OCI-LY1 (cell line): ENCODE measurements around the gene IGSF22.
"Not testable (repeated sequence)": the region's sequence is repeated elsewhere in the genome, so short reads cannot be mapped to it uniquely, and the experiment has no call there.

ENCODE experiments used
- H2AFZ ChIP-seq: fragments of 200-600 bp; sonication (generic), shearing (Covaris generic); 2 replicates; pipeline ENCODE4 v1.6.0; 2014; ENCODE audit warnings: antibody characterized with exemption, mild to moderate bottlenecking, low read length
- H3F3A ChIP-seq: fragments of 200-600 bp; sonication (generic), shearing (Covaris generic); 2 replicates; pipeline ENCODE4 v1.6.0; 2014; ENCODE audit warnings: mild to moderate bottlenecking, antibody characterized with exemption, low read length, moderate library complexity; ENCODE audit not compliant: insufficient read depth
- H3K27ac ChIP-seq: fragments of 200-600 bp; sonication (generic); 2 replicates; pipeline ENCODE4 v1.5.1; 2014; ENCODE audit warnings: low read length, mixed run types, mild to moderate bottlenecking, low read depth; ENCODE audit not compliant: poor library complexity, severe bottlenecking
- H3K27me3 ChIP-seq: fragments of 200-600 bp; sonication (generic); 2 replicates; pipeline ENCODE4 v1.6.0; 2014; ENCODE audit warnings: antibody characterized with exemption, mild to moderate bottlenecking, low read length, moderate library complexity; ENCODE audit not compliant: insufficient read depth
- H3K36me3 ChIP-seq: fragments of 200-600 bp; sonication (generic); 2 replicates; pipeline ENCODE4 v1.6.1; 2014; ENCODE audit warnings: mild to moderate bottlenecking, antibody characterized with exemption, low read length, moderate library complexity, mixed read lengths; ENCODE audit not compliant: insufficient read depth
- H3K4me1 ChIP-seq: fragments of 200-600 bp; sonication (generic); 2 replicates; pipeline ENCODE4 v1.5.1; 2014; ENCODE audit warnings: mild to moderate bottlenecking, low read length, moderate library complexity; ENCODE audit not compliant: insufficient read depth, severe bottlenecking
- H3K4me2 ChIP-seq: fragments of 200-600 bp; sonication (generic), shearing (Covaris generic); 2 replicates; pipeline ENCODE4 v1.6.1; 2014; ENCODE audit warnings: low read length
- H3K4me3 ChIP-seq: fragments of 200-600 bp; sonication (generic); 2 replicates; pipeline ENCODE4 v1.5.1; 2014; ENCODE audit warnings: low read length, low read depth, mild to moderate bottlenecking, mixed read lengths; ENCODE audit not compliant: poor library complexity, severe bottlenecking
- H3K79me2 ChIP-seq: fragments of 200-600 bp; shearing (Covaris generic); 2 replicates; pipeline ENCODE4 v1.6.1; 2016; ENCODE audit warnings: mixed run types, low read length, mixed read lengths; ENCODE audit not compliant: insufficient read depth
- H3K9ac ChIP-seq: fragments of 200-600 bp; sonication (generic), shearing (Covaris generic); 2 replicates; pipeline ENCODE4 v1.6.1; 2014; ENCODE audit warnings: mild to moderate bottlenecking, low read length, mixed read lengths
- H3K9me2 ChIP-seq: fragments of 200-600 bp; sonication (generic), shearing (Covaris generic); 2 replicates; pipeline ENCODE4 v1.6.1; 2014; ENCODE audit warnings: low read depth, mild to moderate bottlenecking, low read length, mixed read lengths
- H3K9me3 ChIP-seq: fragments of 200-600 bp; shearing (Covaris generic); 2 replicates; pipeline ENCODE4 v1.6.1; 2014; ENCODE audit warnings: low read length, mixed read lengths
- H4K20me1 ChIP-seq: fragments of 200-600 bp; sonication (generic), shearing (Covaris generic); 2 replicates; pipeline ENCODE4 v1.6.0; 2016; ENCODE audit warnings: mild to moderate bottlenecking, low read length; ENCODE audit not compliant: insufficient read depth
- CTCF ChIP-seq: fragments of 200-600 bp; sonication (generic), shearing (Covaris generic); IDR thresholded peaks from 2 replicates; pipeline ENCODE4 v1.5.1; 2017; ENCODE audit warnings: mild to moderate bottlenecking, antibody characterized with exemption, low read length, moderate library complexity, mixed read lengths
- EZH2 ChIP-seq: fragments of 200-600 bp; sonication (generic), shearing (Covaris generic); IDR thresholded peaks from 2 replicates; pipeline ENCODE4 v1.8.0; 2017; ENCODE audit warnings: borderline replicate concordance, mixed run types, mild to moderate bottlenecking, antibody characterized with exemption, low read length, moderate library complexity, mixed read lengths

IGSF22 gene

DNA sequence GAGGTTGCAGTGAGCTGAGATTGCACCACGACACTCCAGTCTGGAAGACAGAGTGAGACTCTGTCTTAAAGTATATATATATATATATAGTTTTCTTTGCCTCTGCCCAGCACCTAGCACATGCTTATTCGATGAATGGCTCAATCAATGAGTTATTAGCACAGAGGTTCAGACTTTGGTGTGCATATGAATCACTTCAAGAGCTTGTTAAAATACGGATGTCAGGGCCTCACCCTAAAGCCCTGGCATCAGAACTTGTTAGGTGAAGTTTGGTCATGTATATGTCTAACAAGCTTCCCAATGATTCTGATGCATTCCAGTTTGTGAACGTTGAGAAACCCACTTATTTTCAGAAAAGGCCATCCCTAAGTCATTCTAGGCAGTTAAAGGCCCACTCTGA, 49.2 kb downstream of the IGSF22 start:
- Histone ChIP-seq H3K9me2 (no peaks in the 10 kb centered on the region), H3K9me3 (no peaks in the 10 kb centered on the region), H3K4me1 (no peaks in the 10 kb centered on the region), H3K27ac (no peak overlapping the region), H3K36me3 (no peaks in the 10 kb centered on the region), H4K20me1 (no peaks in the 10 kb centered on the region), H3K9ac (no peak overlapping the region), H2AFZ (no peak overlapping the region), H3K4me3 (no peak overlapping the region), H3K4me2 (no peak overlapping the region), H3K79me2 (no peaks in the 10 kb centered on the region), H3K27me3 (0 out of 2 replicates have a peak, but pooled peaks cover 4% of the 10 kb centered on the region), H3F3A (no peaks in the 10 kb centered on the region)
- TF ChIP-seq EZH2 = no peak

- H3K36me3 ChIP-seq, H3K4me2 ChIP-seq, H2AFZ ChIP-seq, H3K4me3 ChIP-seq, H3K4me1 ChIP-seq, H3K79me2 ChIP-seq, H4K20me1 ChIP-seq, H3K9me3 ChIP-seq, H3K27ac ChIP-seq, H3K27me3 ChIP-seq, H3K9ac ChIP-seq, H3F3A ChIP-seq, H3K9me2 ChIP-seq: not testable (repeated sequence)
Measured at GRCh38 chr11:18672209-18672608, 53.8 kb downstream of the IGSF22 start.

DNA sequence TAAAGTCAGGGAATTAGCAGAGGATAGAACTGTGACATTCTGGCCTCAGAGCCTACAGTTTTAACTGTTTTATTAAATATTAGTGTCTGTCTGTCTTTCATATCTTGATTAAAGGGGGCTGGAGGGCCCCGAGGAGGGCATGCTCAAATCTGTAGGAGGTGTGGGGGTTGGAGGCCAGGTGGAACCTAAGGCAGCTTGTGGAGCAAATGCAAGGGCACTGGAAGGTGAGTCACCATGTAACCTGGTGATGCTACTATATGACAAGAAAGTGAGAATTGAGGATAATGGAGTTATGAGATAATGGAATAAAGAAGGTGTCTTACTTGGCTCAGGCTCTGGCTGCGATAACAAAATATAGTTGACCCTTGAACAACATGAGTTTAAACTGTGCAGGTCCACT, 54.7 kb downstream of the IGSF22 start:
- no peak overlapping the region for H3K4me2 ChIP-seq
- H2AFZ ChIP-seq = no peak overlapping the region
- H3K27me3 ChIP-seq = no peaks in the 10 kb centered on the region
- no peak overlapping the region for H3K4me3 ChIP-seq
- TF ChIP-seq EZH2 = no peak
- TF ChIP-seq CTCF = no peak
- H3K27ac ChIP-seq = no peak overlapping the region
- no peaks in the 10 kb centered on the region for H3K79me2 ChIP-seq
- no peaks in the 10 kb centered on the region for H3F3A ChIP-seq
- no peaks in the 10 kb centered on the region for H3K36me3 ChIP-seq
- H3K4me1 ChIP-seq = no peaks in the 10 kb centered on the region
- H3K9me3 ChIP-seq = no peaks in the 10 kb centered on the region
- no peak overlapping the region for H3K9ac ChIP-seq
- H3K9me2 ChIP-seq = no peaks in the 10 kb centered on the region
- H4K20me1 ChIP-seq = no peaks in the 10 kb centered on the region

DNA sequence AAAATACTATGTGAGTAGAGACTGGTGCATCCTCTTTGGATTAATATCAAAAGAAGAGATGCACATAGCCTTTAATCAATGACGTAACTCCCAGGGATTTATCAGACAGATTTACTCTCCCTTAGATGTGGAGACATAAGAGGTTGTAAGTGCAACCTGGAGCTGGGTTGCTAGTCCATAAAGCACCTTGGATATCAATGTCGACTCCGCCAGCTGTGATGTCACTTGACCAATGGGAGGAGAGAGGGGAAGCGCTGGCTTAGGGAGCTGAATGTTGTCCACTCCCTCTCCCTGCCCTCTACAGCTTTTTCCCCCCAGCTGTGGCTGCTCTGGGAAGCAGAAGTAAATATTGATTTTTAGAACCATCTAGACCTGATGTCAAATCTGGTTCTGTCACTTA, 56.3 kb downstream of the IGSF22 start:
- Histone ChIP-seq H4K20me1 (no peaks in the 10 kb centered on the region), H3K79me2 (no peaks in the 10 kb centered on the region), H3K9me2 (no peaks in the 10 kb centered on the region), H3F3A (no peaks in the 10 kb centered on the region), H3K27ac (no peak overlapping the region), H3K9me3 (no peaks in the 10 kb centered on the region), H3K4me3 (no peak overlapping the region), H3K9ac (no peak overlapping the region), H3K36me3 (no peaks in the 10 kb centered on the region), H3K27me3 (no peaks in the 10 kb centered on the region), H3K4me1 (no peaks in the 10 kb centered on the region), H2AFZ (no peak overlapping the region), H3K4me2 (no peak overlapping the region)
- no peak for TF ChIP-seq CTCF
- TF ChIP-seq EZH2 = no peak
